GM12878 (cell line): ENCODE results near the gene SAP25. TPM values are rescaled to one million over a fixed set of nuclear protein-coding genes. Genes with fewer than 3 reads are reported as not detected.
A peak's percentile ranks its signal among the peaks of the same experiment; 100 is the strongest.

Experiments used
- ATAC-seq: fragments of 200-7000 bp; cut with Tn5 transposase; 3 replicates; pipeline ENCODE4 v1.9.1; 2020; ENCODE audit warnings: mild to moderate bottlenecking, moderate library complexity
- BruUV-seq: library from RNA; stranded (reverse); fragments of 400-500 nt; replicated peaks from 2 replicates; lab custom pipeline; 2021; lab: Mats Ljungman, UMichigan
- CTCF ChIA-PET: fragments of 300-600 bp; sonication (Branson Sonifier 250); formaldehyde crosslinking; extraction: SDS; loops from one replicate; lab custom pipeline; 2021; ENCODE audit warnings: inconsistent platforms; lab: Yijun Ruan, JAX
- POLR2A ChIA-PET: fragments of 350-600 bp; formaldehyde crosslinking; extraction: SDS; loops from one replicate; lab custom pipeline; 2021; ENCODE audit warnings: inconsistent platforms; lab: Charles Lee
- RAD21 ChIA-PET: fragments of 300-600 bp; sonication (Branson Sonifier 250); formaldehyde crosslinking; loops from one replicate; lab custom pipeline; 2023; ENCODE audit warnings: antibody characterized with exemption; ENCODE audit not compliant: unreplicated experiment; lab: Charles Lee
- SMC1A ChIA-PET: fragments of 300-600 bp; sonication (Branson Sonifier 250); formaldehyde crosslinking; loops from one replicate; lab custom pipeline; 2023; ENCODE audit not compliant: unreplicated experiment, uncharacterized antibody; lab: Charles Lee
- DNase-seq: peaks from one replicate; pipeline ENCODE4 v3.0.0-alpha.2; 2011; ENCODE audit warnings: low read depth, low spot score
- FAIRE-seq: peaks from 3 replicates; lab custom pipeline; 2011; peaks lifted over from hg19 to GRCh38; lab: Jason Lieb, UNC
- H2AFZ ChIP-seq: 2 replicates; pipeline ENCODE4 v1.6.0; 2011; ENCODE audit warnings: low read depth, low read length, control low read depth; ENCODE audit not compliant: control insufficient read depth
- H3K27ac ChIP-seq: 2 replicates; pipeline ENCODE4 v1.5.1; 2011; ENCODE audit warnings: control low read depth; ENCODE audit not compliant: control insufficient read depth, insufficient read depth
- H3K27me3 ChIP-seq, 2 experiments: replicated peaks in 1 of 2; 2 replicates each; pipeline versions ENCODE4 v1.6.0 to v1.6.1; 2011; ENCODE audit warnings: low read length in 1 of 2; ENCODE audit not compliant: control insufficient read depth in 2 of 2, insufficient read depth in 2 of 2
- H3K36me3 ChIP-seq, 2 experiments: 2 replicates each; pipeline ENCODE4 v1.5.1; 2011; ENCODE audit warnings: low read length in 1 of 2; ENCODE audit not compliant: control insufficient read depth in 2 of 2, insufficient read depth in 2 of 2
- H3K4me1 ChIP-seq: 2 replicates; pipeline ENCODE4 v1.6.1; 2011; ENCODE audit warnings: mild to moderate bottlenecking, low read length, moderate library complexity, mixed read lengths; ENCODE audit not compliant: control insufficient read depth, insufficient read depth
- H3K4me2 ChIP-seq: 2 replicates; pipeline ENCODE4 v1.6.0; 2011; ENCODE audit warnings: control low read depth; ENCODE audit not compliant: control insufficient read depth, insufficient read depth
- H3K4me3 ChIP-seq: fragments of 200-600 bp; sonication (generic); 2 replicates; pipeline ENCODE4 v1.5.1; 2016
- H3K79me2 ChIP-seq: 2 replicates; pipeline ENCODE4 v1.6.0; 2011; ENCODE audit warnings: low read length; ENCODE audit not compliant: control insufficient read depth, insufficient read depth
- H3K9ac ChIP-seq: 2 replicates; pipeline ENCODE4 v1.8.0; 2011; ENCODE audit warnings: low read length, control low read depth, mixed read lengths; ENCODE audit not compliant: control insufficient read depth, insufficient read depth
- H3K9me3 ChIP-seq: replicated peaks from 3 replicates; pipeline ENCODE4 v1.5.1; 2011; ENCODE audit warnings: mild to moderate bottlenecking, low read length; ENCODE audit not compliant: control insufficient read depth, insufficient read depth
- H4K20me1 ChIP-seq: 2 replicates; pipeline ENCODE4 v1.6.0; 2011; ENCODE audit not compliant: control insufficient read depth, insufficient read depth
- BMI1 ChIP-seq: fragments of 450-650 bp; IDR thresholded peaks from 2 replicates; pipeline ENCODE4 v1.6.1; 2016; ENCODE audit warnings: mild to moderate bottlenecking, moderate library complexity, borderline replicate concordance
- CBX3 ChIP-seq: fragments of 200-600 bp; sonication (generic); IDR thresholded peaks from 2 replicates; pipeline ENCODE4 v1.6.1; 2016; ENCODE audit warnings: low read depth, borderline replicate concordance
- CREB1 ChIP-seq: IDR thresholded peaks from 2 replicates; pipeline ENCODE4 v1.6.1; 2012; ENCODE audit warnings: low read depth, mild to moderate bottlenecking, inconsistent platforms
- CTCF ChIP-seq, 3 experiments: IDR thresholded peaks in 2 of 3; conservative IDR thresholded peaks in 1 of 3; 2 replicates each; pipeline ENCODE4 v1.5.1; 2011; ENCODE audit warnings: low read depth in 3 of 3, low read length in 3 of 3, mild to moderate bottlenecking in 3 of 3, control low read depth in 2 of 3, moderate library complexity in 2 of 3, inconsistent platforms in 1 of 3, mixed read lengths in 1 of 3; ENCODE audit not compliant: control insufficient read depth in 2 of 3, insufficient read depth in 1 of 3; ENCODE audit errors: extremely low read depth in 1 of 3
- EED ChIP-seq: sonication (generic); IDR thresholded peaks from 2 replicates; pipeline ENCODE4 v1.6.1; 2016; ENCODE audit warnings: antibody characterized with exemption, low read depth
- EGR1 ChIP-seq, 2 experiments: IDR thresholded peaks; 1 replicate in 1 of 2; 2 replicates in 1 of 2; pipeline ENCODE4 v1.6.1; 2011 to 2012; ENCODE audit warnings: low read depth in 2 of 2, low read length in 2 of 2, borderline replicate concordance in 1 of 2, mild to moderate bottlenecking in 1 of 2, moderate library complexity in 1 of 2
- FOXM1 ChIP-seq: IDR thresholded peaks from 2 replicates; pipeline ENCODE4 v1.6.1; 2012; ENCODE audit warnings: low read depth, mild to moderate bottlenecking, inconsistent platforms, low read length, moderate library complexity
- MLLT1 ChIP-seq: fragments of 450-650 bp; IDR thresholded peaks from 2 replicates; pipeline ENCODE4 v1.6.1; 2016; ENCODE audit warnings: mild to moderate bottlenecking
- POLR2A ChIP-seq: IDR thresholded peaks from 2 replicates; pipeline ENCODE4 v1.6.1; 2011; ENCODE audit warnings: low read depth, mild to moderate bottlenecking, low read length
- RUNX3 ChIP-seq: IDR thresholded peaks from 2 replicates; pipeline ENCODE4 v1.6.1; 2012; ENCODE audit warnings: low read length, inconsistent platforms
- TCF7 ChIP-seq: IDR thresholded peaks from 2 replicates; pipeline ENCODE4 v1.6.1; 2014; ENCODE audit warnings: antibody characterized with exemption, borderline replicate concordance
- USF1 ChIP-seq: IDR thresholded peaks from 2 replicates; pipeline ENCODE4 v1.6.1; 2011; ENCODE audit warnings: borderline replicate concordance, low read depth, mild to moderate bottlenecking, moderate library complexity, mixed read lengths, low read length; ENCODE audit not compliant: insufficient read depth; ENCODE audit errors: extremely low read length
- ZBTB33 ChIP-seq: fragments of 450-650 bp; IDR thresholded peaks from 2 replicates; pipeline ENCODE4 v1.6.1; 2017; ENCODE audit warnings: mild to moderate bottlenecking
- WGBS: methylation state at CpG from one replicate; pipeline ENCODE4 v1.1.6; 2016; ENCODE audit warnings: low lambda C conversion rate; ENCODE audit not compliant: insufficient replicate concordance, insufficient coverage; ENCODE audit errors: missing lambda C conversion rate; 5-methylcytosine and 5-hydroxymethylcytosine counted together
- in situ Hi-C: fragments of 300-500 bp; cut with MboI; formaldehyde crosslinking; loops from 9 replicates; pipeline ENCODE4 v1.14.3; 2018; ENCODE audit warnings: mixed read lengths
- intact Hi-C: fragments of 100-400 bp; cut with micrococcal nuclease; formaldehyde crosslinking; loops from one replicate; pipeline ENCODE4 v1.14.2; 2022; ENCODE audit not compliant: unreplicated experiment
- polyA plus RNA-seq, 11 experiments: library from polyadenylated mRNA; depleted of rRNA in 4 of 11; unstranded in 6 of 11; stranded (reverse) in 5 of 11; fragments of >200 nt; fragmentation: Nextera tagmentation in 4 of 11; fragmentation: Illumina TruSeq in 1 of 11; extraction: Ambion mirVana in 4 of 11; extraction: Trizol in 1 of 11; gene quantifications; 1 replicate in 1 of 11; 2 replicates in 10 of 11; pipeline versions ENCODE4 v1.2.1 to v1.2.3, GENCODE V29; 2011 to 2016; ENCODE audit warnings: inconsistent platforms in 2 of 11, missing spikeins in 2 of 11, low read depth in 1 of 11
- total RNA-seq, 4 experiments: library from RNA; depleted of rRNA in 3 of 4; stranded (reverse); fragments of >200 nt in 3 of 4; fragmentation: Illumina TruSeq in 1 of 4; extraction: Trizol in 1 of 4; gene quantifications; 2 replicates each; pipeline versions ENCODE4 v1.2.1 to v1.2.3, GENCODE V29; 2013 to 2021

SAP25 gene
- total and polyA plus RNA-seq, 10 of the 15 experiments (the other 5 are each of a cell fraction or from before 2014, with no cell fraction given) = 0.14 to 8.6 (median 1.1) TPM

GRCh38 chr7:100568896-100569844 is 4.5 kb downstream of the SAP25 start:
- H3K79me2 ChIP-seq = no peaks in the 10 kb centered on the region
- RAD21 ChIA-PET = interaction anchor here (0.5 to 1.3 kb wide), 2 partner anchors 15 to 17 kb away, joined by 3 read pairs; partner anchors contain the start of gene FBXO24
- ATAC-seq = peak; percentile 63
- no peak overlapping the region for H3K4me3 ChIP-seq
- no peaks in the 10 kb centered on the region for H3K27me3 ChIP-seq
- intact Hi-C loops = no loop called here
- no peak for DNase-seq
- TF ChIP-seq EED = no peak
- no peak for TF ChIP-seq EGR1 (IDR thresholded peaks at IDR 0.05; ENCODE audit: borderline replicate concordance in 1 of 2, low read depth in 2 of 2, low read length in 2 of 2)
- peak; percentile 63 for TF ChIP-seq POLR2A
- peak; percentile 32; the same call in 1 of the 2 replicates for TF ChIP-seq CREB1
- 0 out of 2 replicates have a peak, but pooled peaks have one; percentile 42 for TF ChIP-seq BMI1
- peak; percentile 56 for TF ChIP-seq USF1
- TF ChIP-seq ZBTB33 = peak; percentile 92; the same call in 1 of the 2 replicates
- TF ChIP-seq CBX3 = no peak
- 0 out of 2 replicates have a peak, but pooled peaks have one; percentile 33 for TF ChIP-seq MLLT1
- TF ChIP-seq RUNX3 = peak; percentile 66
- peak; percentile 9; the same call in 1 of the 2 replicates for TF ChIP-seq TCF7
- 0 out of 2 replicates have a peak, but pooled peaks have one; percentile 24 for TF ChIP-seq FOXM1
- peak; percentile 17 to 28 (median 20); a peak in 2 of 6 replicates for TF ChIP-seq CTCF (IDR thresholded peaks at IDR 0.05 in 2 of 3, conservative IDR thresholded peaks at IDR 0.05 in 1 of 3; ENCODE audit: control insufficient read depth in 2 of 3, extremely low read depth in 1 of 3, insufficient read depth in 1 of 3, low read depth in 3 of 3, low read length in 3 of 3)
- TF ChIP-seq, all 136 proteins: peak for 10
- Histone ChIP-seq H3K4me2 (peak overlapping the region; percentile 75), H3K9me3 (no peaks in the 10 kb centered on the region), H3K4me1 (peaks cover 30% of the 10 kb centered on the region), H3K9ac (no peak overlapping the region), H2AFZ (no peak overlapping the region), H3K27ac (no peak overlapping the region), H3K36me3 (peaks cover 5 to 7% of the 10 kb centered on the region in 2 experiments; a peak in 3 of 4 replicates), H4K20me1 (no peaks in the 10 kb centered on the region)
- ChIA-PET CTCF (interaction anchor here (0.6 to 12.6 kb wide), 3 partner anchors 9 to 124 kb away, joined by 3 to 190 read pairs (median 6); partner anchors contain the start of genes FBXO24 and LRCH4), POLR2A (interaction anchor here (0.6 kb wide), 1 partner anchor 115 kb away, joined by 3 read pairs; no protein-coding TSS in a partner anchor), SMC1A (interaction anchor here (0.9 to 1.0 kb wide), 3 partner anchors 10 to 17 kb away, joined by 3 to 4 read pairs (median 3); partner anchors contain the start of gene FBXO24)
- 30% methylated on average over 36 of the region's 36 CpGs for WGBS
- no TSS peak for BruUV-seq
- in situ Hi-C loops = no loop called here
- FAIRE-seq = peak; percentile 93
